ENCODE data around the gene ADAMTSL1. TPM values are rescaled to one million over a fixed set of nuclear protein-coding genes. Genes with fewer than 3 reads are reported as not detected.
A peak's percentile ranks its signal among the peaks of the same experiment; 100 is the strongest.

Gene ADAMTSL1
- total RNA-seq, 2 donors from 2014 or later, result 3.4 to 3.8 TPM

DNA sequence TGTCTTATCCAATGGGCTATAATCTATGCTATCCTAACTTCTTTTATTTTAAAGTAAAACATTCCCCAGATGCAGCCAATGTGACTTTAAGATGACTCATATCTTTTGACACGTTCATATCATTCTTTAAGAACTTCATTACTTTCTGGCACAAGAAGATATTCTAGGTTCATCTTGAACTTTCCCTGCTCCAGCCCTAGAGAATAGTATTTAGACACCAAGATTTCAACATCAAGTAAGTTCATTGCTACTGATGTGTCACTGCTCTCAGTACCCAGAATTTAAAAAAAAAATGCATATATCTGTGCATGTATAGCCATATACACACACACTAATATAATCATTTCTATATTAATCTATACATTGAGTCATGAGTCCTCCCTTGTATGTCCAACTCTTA lies 383.8 kb downstream of the ADAMTSL1 start:
- Histone ChIP-seq H3K27me3 (no peaks in the 10 kb centered on the region), H3K4me1 (peaks cover 0 to 29% of the 10 kb centered on the region in 2 donors), H3K9me3 (no peaks in the 10 kb centered on the region), H3K36me3 (no peaks in the 10 kb centered on the region), H3K4me3 (no peak overlapping the region), H3K27ac (no peak overlapping the region)
- no peak for DNase-seq (ENCODE audit: low spot score)
- TF ChIP-seq, protein P1, sequence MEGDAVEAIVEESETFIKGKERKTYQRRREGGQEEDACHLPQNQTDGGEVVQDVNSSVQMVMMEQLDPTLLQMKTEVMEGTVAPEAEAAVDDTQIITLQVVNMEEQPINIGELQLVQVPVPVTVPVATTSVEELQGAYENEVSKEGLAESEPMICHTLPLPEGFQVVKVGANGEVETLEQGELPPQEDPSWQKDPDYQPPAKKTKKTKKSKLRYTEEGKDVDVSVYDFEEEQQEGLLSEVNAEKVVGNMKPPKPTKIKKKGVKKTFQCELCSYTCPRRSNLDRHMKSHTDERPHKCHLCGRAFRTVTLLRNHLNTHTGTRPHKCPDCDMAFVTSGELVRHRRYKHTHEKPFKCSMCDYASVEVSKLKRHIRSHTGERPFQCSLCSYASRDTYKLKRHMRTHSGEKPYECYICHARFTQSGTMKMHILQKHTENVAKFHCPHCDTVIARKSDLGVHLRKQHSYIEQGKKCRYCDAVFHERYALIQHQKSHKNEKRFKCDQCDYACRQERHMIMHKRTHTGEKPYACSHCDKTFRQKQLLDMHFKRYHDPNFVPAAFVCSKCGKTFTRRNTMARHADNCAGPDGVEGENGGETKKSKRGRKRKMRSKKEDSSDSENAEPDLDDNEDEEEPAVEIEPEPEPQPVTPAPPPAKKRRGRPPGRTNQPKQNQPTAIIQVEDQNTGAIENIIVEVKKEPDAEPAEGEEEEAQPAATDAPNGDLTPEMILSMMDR (IDR thresholded peaks at IDR 0.05), result no peak

DNA sequence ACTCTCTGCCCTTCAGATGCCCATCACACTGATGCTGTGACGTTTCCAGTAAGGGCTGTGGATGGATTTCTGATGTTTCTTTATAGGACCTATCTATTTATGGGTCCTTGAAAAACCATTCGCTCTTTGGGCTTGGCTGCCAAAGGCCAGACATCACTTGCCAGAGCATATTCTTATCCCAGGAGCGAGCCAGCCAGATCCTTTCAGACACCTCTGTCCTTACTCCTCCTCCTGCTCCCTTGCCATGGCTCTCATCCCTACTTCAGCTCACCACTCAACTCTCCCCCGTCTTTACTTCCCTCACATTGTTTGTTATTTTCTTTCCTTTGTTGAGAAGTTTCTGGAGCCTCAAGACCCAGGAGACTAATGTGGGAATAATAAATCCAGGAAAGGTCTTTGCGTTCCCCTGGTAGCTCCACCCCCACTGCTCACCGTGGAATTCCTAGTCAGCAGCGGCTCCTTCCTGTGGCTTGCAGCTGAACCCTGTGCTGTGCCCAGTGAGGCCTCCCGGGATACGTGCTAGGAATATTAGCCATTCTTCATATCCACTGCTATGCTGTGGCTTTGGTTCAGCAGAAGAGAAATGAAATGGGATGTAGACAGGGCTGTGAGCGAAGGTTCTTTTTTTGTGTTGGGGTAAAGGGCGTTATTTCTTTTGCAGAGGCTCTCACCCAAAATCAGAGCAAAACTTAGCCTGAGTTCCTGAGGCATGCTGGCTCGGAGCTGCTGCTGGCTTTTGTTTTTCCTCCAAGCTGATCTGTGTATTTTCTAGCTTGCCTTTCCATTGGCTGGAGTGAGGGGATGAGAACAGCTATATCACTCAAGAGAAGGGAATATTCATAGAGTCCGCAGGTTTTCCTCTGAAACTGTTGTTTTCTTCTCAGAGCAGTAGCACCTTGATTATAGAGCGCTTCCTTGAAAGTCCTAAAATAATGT lies 387.9 kb downstream of the ADAMTSL1 start:
- Histone ChIP-seq H3K27ac (no peak overlapping the region), H3K27me3 (no peaks in the 10 kb centered on the region), H3K36me3 (no peaks in the 10 kb centered on the region), H3K4me3 (no peak overlapping the region), H3K9me3 (no peaks in the 10 kb centered on the region), H3K4me1 (peaks cover 0 to 12% of the 10 kb centered on the region in 2 donors)
- TF ChIP-seq, protein P1 (IDR thresholded peaks at IDR 0.05), result peak in 1 of 2 donors; percentile 31
- peak; percentile 61 for DNase-seq (ENCODE audit: low spot score)

DNA sequence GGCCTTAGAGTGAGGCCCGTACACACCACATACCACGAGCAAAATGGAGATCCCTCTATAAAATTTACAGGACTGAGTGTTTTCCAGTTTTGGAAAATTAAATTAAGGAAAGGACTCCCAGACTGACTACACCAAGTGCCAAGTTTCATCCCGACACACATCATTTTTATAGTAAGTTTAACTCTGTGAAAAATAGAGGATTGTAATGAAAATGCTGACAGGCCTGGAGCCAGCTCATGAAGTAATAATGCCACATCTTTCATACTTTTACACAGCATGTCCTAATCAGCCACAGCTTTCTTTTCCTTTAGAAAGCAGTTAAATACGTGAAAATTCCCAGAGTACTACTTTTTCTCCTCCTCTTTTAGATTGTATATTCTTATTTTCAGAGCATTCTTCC lies 389.8 kb downstream of the ADAMTSL1 start:
- Histone ChIP-seq H3K4me3 (no peak overlapping the region), H3K27me3 (no peaks in the 10 kb centered on the region), H3K4me1 (peaks cover 0 to 12% of the 10 kb centered on the region in 2 donors), H3K27ac (no peak overlapping the region), H3K9me3 (peaks cover 0 to 2% of the 10 kb centered on the region in 2 donors), H3K36me3 (no peaks in the 10 kb centered on the region)
- no peak for DNase-seq (ENCODE audit: low spot score)
- TF ChIP-seq, protein P1 (IDR thresholded peaks at IDR 0.05), result no peak

DNA sequence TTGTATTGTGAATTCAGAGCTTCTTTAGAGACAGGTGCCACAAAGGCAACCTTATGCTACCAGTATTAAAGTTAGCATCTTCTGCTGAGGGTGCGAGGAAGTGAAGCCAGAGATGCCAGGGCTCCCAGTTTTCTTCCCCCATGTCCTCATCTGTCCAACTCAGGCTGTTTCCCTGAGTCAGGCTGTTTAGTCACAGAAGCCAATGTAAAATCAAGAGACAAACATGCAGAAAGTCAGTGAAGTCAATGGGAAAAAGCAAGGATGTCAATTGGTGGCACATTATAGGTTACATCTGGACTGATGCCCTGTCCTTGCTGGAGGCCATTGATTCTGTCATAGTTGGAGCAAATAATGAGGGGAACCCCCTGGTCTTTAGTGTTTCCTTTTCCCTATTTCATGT lies 390.6 kb downstream of the ADAMTSL1 start:
- H3K27me3 ChIP-seq, result no peaks in the 10 kb centered on the region
- peaks cover 0 to 9% of the 10 kb centered on the region in 2 donors for H3K9me3 ChIP-seq
- H3K4me3 ChIP-seq, result no peak overlapping the region
- H3K27ac ChIP-seq, result no peak overlapping the region
- H3K36me3 ChIP-seq, result no peaks in the 10 kb centered on the region
- no peak for DNase-seq (ENCODE audit: low spot score)
- TF ChIP-seq, protein P1 (IDR thresholded peaks at IDR 0.05), result no peak
- peaks cover 0 to 12% of the 10 kb centered on the region in 2 donors for H3K4me1 ChIP-seq

DNA sequence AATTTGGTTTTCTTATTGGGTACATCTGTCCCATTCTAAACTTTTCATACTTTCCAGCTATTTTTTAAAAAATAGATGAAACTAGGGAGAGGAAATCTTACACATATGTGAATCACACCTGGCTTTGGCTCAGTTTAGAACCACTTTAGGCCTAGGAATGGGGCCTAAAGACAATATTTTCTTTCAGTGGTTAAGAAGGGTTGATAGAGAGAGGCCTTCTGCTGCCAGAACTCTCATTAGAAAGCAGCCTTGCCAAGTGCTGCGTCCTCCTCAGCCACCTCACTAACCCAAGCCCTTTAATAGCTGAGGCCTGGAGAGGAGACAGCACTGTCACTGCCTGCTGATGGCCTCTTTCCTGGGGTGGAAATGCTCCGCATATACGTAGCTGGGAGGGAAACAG lies 391.6 kb downstream of the ADAMTSL1 start:
- Histone ChIP-seq H3K27me3 (no peaks in the 10 kb centered on the region), H3K4me1 (peaks cover 0 to 12% of the 10 kb centered on the region in 2 donors), H3K27ac (no peak overlapping the region), H3K9me3 (peaks cover 0 to 19% of the 10 kb centered on the region in 2 donors), H3K4me3 (no peak overlapping the region), H3K36me3 (no peaks in the 10 kb centered on the region)
- TF ChIP-seq, protein P1 (IDR thresholded peaks at IDR 0.05), result no peak
- no peak for DNase-seq (ENCODE audit: low spot score)

Measured in right atrium auricular region (tissue), 2 donors.